IPS-18a (cell line): ENCODE data around the gene SNX4.

Source experiments
- H3K27ac ChIP-seq: one replicate; pipeline ENCODE4 v1.5.1; 2013; ENCODE audit warnings: low read length
- H3K27me3 ChIP-seq: one replicate; pipeline ENCODE4 v1.6.1; 2013; ENCODE audit warnings: mild to moderate bottlenecking, low read length; ENCODE audit not compliant: control insufficient read depth, insufficient read depth
- H3K36me3 ChIP-seq: one replicate; pipeline ENCODE4 v1.6.1; 2013; ENCODE audit warnings: low read depth, low read length; ENCODE audit not compliant: control insufficient read depth
- H3K4me1 ChIP-seq: one replicate; pipeline ENCODE4 v1.6.1; 2013; ENCODE audit warnings: low read depth, low read length; ENCODE audit not compliant: control insufficient read depth
- H3K4me3 ChIP-seq: one replicate; pipeline ENCODE4 v1.5.1; 2013; ENCODE audit warnings: low read length
- H3K9ac ChIP-seq: one replicate; pipeline ENCODE4 v1.6.1; 2013; ENCODE audit warnings: mild to moderate bottlenecking, low read length, moderate library complexity
- H3K9me3 ChIP-seq: one replicate; pipeline ENCODE4 v1.6.1; 2013; ENCODE audit warnings: low read depth, low read length; ENCODE audit not compliant: control insufficient read depth

Gene SNX4

DNA sequence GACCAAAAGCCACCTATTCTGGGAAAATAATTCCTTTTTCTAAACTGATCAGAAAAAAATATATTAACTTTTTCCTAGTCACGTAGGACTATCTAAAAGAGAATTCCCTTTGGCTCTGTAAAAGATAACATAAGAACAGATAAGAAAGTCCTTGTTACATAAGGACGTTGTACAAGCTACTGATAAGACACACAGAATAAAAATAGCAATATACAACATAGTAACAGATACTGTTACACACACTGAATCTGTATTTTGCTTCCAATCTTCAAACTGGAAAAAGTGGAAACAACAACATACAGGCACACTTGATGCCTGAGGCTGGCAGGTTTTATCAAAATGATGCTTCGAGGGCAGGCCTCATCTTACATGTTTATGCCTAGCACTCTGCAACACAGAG lies 59.8 kb downstream of the SNX4 start:
- Histone ChIP-seq H3K4me1 (no peaks in the 10 kb centered on the region), H3K27ac (no peak overlapping the region), H3K4me3 (no peak overlapping the region), H3K36me3 (peaks cover 17% of the 10 kb centered on the region), H3K27me3 (no peaks in the 10 kb centered on the region), H3K9me3 (no peaks in the 10 kb centered on the region), H3K9ac (no peak overlapping the region)

DNA sequence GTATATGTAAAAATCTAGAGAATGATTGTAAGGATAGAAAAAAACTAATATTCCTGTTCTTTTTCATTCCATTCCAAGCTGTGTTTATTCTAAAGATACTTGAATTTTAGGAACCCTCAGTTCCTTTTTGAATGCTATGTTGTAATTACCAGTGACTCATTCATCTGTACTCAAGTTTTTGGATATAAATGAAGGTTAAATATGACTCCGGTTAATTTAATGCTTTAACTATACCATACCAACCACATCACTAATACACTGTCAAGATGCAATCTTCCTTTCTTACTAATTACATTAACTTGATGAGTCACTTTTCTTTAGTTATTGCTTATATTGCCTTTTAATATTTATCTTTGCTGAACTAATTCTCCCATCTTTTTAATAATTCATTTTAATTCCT lies 76.1 kb downstream of the SNX4 start:
- no peaks in the 10 kb centered on the region for H3K4me1 ChIP-seq
- peaks cover 15% of the 10 kb centered on the region for H3K36me3 ChIP-seq
- H3K27me3 ChIP-seq: no peaks in the 10 kb centered on the region
- H3K9me3 ChIP-seq: no peaks in the 10 kb centered on the region
- no peak overlapping the region for H3K4me3 ChIP-seq
- H3K9ac ChIP-seq: no peak overlapping the region
- no peak overlapping the region for H3K27ac ChIP-seq

DNA sequence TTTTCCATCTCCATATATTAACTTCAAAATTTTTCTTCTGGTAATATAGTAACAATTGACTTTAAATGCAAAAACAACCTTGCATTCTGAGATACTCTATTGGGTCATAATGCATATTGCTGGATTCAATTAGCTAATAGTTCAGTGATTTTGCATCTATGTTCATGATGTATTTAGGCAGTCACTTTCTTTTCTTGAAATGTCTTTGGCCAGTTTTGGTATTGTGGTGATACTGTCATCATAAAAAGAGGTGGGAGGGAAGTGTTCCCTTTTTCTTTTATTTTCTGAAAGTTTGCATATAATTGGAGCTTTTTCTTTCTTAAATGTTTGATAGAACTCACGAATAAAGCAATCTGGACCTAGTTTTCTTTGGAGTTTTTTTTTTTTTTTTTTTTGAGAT lies 77.5 kb downstream of the SNX4 start:
- H3K9me3 ChIP-seq: no peaks in the 10 kb centered on the region
- no peak overlapping the region for H3K27ac ChIP-seq
- H3K4me1 ChIP-seq: no peaks in the 10 kb centered on the region
- H3K4me3 ChIP-seq: no peak overlapping the region
- H3K9ac ChIP-seq: no peak overlapping the region
- H3K27me3 ChIP-seq: no peaks in the 10 kb centered on the region
- H3K36me3 ChIP-seq: peaks cover 10% of the 10 kb centered on the region

DNA sequence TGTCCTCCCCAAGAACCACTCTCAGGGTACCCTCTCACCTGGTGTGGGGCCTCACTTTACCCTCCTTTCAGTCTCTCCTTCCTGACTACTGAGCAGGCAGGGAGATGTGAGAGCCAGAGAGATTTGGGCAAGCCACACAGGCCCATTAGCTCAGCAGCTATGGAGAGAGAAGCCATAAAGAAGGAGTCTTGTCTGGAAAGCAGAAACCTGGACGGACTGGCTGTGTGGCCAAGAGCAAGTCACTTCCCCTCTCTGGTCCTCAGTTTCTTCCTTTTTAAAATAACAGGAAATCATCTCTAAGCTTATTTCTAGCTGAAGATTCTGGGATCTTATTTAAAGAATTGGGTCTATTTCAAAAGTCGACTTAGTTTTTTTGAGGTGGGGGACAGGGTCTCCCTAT lies 79.0 kb downstream of the SNX4 start:
- no peaks in the 10 kb centered on the region for H3K9me3 ChIP-seq
- H3K27me3 ChIP-seq: no peaks in the 10 kb centered on the region

DNA sequence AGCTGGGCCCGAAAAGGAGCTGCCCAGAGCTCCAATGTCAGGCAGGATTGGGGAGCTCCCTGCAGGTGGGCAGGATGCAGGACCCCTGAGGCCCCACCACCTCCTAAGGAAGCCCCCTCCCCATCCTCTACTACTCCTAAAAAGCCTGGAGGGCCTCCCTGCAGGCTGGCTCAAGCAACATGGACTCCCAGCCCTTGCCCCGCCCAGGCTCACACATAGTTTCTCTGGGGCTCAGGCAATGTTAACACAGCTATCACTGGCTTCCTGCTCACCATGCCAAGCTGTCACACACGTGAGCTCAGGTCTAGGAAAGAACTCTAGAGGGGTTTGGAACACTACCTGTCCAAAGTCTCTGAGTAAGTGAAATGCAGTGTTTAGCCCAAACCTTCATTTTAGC lies 79.4 kb downstream of the SNX4 start:
- no peaks in the 10 kb centered on the region for H3K9me3 ChIP-seq
- no peak overlapping the region for H3K27ac ChIP-seq
- no peaks in the 10 kb centered on the region for H3K27me3 ChIP-seq
- H3K4me1 ChIP-seq: no peaks in the 10 kb centered on the region
- H3K36me3 ChIP-seq: no peaks in the 10 kb centered on the region
- H3K9ac ChIP-seq: no peak overlapping the region
- no peak overlapping the region for H3K4me3 ChIP-seq

More for the DNA sequence above, 79.0 kb downstream of the SNX4 start:
- Histone ChIP-seq H3K27ac (no peak overlapping the region), H3K4me3 (no peak overlapping the region), H3K9ac (no peak overlapping the region), H3K4me1 (no peaks in the 10 kb centered on the region), H3K36me3 (no peaks in the 10 kb centered on the region)

DNA sequence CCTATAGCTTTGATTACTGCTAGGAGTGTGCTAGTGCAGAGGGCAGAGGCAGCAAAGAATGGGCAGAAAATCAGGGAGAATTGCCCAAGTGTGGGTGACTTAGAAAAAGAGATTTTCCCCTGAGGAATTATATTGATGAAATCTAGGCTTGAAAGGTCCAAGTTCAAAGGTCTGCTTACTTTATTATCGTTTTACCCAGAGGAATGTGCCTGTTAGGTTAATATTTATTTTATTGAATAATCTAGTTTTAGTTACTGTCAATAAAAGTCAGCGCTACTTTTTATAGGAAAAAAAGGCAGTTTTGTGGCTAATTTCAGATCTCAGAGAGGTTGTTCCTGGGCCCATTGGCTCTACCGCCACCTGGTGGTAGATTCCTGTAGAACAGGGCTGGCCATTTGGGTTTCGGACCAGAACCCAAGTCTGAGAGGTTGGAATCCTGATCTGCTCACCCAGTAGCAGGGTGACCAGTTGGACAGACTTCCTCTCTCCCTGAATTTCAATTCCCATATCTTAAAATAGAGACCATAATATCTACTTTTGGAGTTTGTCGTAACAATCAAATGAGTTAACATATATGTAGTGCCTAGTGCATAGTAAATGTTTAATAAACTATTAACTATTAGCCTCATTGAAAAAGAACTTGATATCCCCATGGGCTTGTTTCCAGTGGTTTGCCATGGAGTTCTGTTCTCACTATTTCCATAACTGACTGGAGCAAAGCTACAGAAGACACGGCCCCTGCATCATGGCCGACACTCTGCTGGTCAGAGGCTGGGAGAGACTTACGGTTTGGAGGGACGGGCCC lies 82.2 kb downstream of the SNX4 start:
- H3K4me3 ChIP-seq: no peak overlapping the region
- no peaks in the 10 kb centered on the region for H3K36me3 ChIP-seq
- H3K27ac ChIP-seq: no peak overlapping the region
- H3K9ac ChIP-seq: no peak overlapping the region
- peaks cover 5% of the 10 kb centered on the region for H3K4me1 ChIP-seq
- H3K27me3 ChIP-seq: no peaks in the 10 kb centered on the region
- H3K9me3 ChIP-seq: no peaks in the 10 kb centered on the region

DNA sequence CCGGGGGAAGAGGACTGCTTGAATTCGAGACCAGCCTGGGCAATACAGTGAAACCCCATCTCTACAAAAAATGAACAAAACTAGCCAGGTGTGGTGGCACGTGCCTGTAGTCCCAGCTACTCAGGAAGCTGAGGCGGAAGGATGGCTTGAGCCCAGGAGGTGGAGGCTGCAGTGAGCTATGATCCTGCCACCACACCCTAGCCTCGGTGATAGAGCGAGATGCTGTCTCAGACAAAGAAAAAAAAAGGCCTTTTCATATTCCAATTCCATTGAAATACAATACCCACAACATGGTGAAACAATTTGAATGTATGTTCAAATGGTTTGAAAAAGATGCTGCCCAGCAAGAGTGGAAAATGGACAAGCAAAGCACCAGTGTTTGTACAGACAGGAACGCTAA lies 83.1 kb downstream of the SNX4 start:
- Histone ChIP-seq H3K9me3 (no peaks in the 10 kb centered on the region), H3K4me3 (no peak overlapping the region), H3K27me3 (no peaks in the 10 kb centered on the region), H3K27ac (no peak overlapping the region), H3K9ac (no peak overlapping the region), H3K36me3 (no peaks in the 10 kb centered on the region), H3K4me1 (peaks cover 5% of the 10 kb centered on the region)

DNA sequence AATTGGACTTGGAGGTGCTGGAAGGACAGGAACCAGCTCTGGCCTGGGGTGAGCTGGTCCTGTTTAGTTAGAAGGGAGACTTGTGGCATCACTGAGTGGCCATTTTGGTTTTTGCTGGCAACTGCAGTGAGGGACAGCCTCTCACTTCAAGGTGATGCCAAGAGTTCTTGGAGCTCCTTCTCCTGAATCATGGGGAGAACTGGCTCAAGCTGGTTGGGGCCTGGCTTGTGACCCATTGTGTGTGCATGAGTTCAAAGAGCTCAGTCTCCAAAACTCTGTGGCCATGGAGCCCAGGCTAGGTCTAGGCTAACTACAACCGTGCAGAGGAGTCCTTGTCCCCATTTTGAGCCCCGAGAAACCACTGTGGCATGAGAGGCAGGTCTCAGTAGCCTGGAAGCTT lies 84.8 kb downstream of the SNX4 start:
- H3K36me3 ChIP-seq: no peaks in the 10 kb centered on the region
- H3K27ac ChIP-seq: no peak overlapping the region
- H3K27me3 ChIP-seq: no peaks in the 10 kb centered on the region
- no peaks in the 10 kb centered on the region for H3K9me3 ChIP-seq
- H3K4me3 ChIP-seq: no peak overlapping the region
- H3K4me1 ChIP-seq: peaks cover 5% of the 10 kb centered on the region
- no peak overlapping the region for H3K9ac ChIP-seq

DNA sequence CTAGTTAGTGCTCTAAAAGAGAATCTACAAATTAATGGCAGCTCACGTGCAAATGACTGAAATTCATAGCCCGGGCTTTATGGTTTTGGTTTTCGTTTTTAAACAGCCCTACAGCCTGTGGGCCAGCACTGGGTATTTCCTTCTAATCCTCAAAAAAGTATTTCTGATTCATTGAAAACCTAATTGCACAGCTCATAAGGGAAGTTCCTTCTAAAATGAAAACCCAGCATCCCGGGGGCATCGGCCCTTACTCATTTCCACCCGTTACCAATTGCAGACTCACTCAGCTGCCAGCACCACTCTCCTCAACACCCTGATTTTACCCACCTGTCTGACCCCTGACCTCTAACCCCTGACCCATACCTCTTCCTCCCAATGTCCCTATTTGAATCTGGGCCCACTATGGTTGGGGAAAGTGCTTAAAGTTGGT lies 85.4 kb downstream of the SNX4 start:
- no peaks in the 10 kb centered on the region for H3K9me3 ChIP-seq
- H3K4me1 ChIP-seq: peaks cover 5% of the 10 kb centered on the region
- H3K4me3 ChIP-seq: no peak overlapping the region
- no peak overlapping the region for H3K27ac ChIP-seq
- H3K36me3 ChIP-seq: no peaks in the 10 kb centered on the region
- no peak overlapping the region for H3K9ac ChIP-seq
- H3K27me3 ChIP-seq: no peaks in the 10 kb centered on the region

DNA sequence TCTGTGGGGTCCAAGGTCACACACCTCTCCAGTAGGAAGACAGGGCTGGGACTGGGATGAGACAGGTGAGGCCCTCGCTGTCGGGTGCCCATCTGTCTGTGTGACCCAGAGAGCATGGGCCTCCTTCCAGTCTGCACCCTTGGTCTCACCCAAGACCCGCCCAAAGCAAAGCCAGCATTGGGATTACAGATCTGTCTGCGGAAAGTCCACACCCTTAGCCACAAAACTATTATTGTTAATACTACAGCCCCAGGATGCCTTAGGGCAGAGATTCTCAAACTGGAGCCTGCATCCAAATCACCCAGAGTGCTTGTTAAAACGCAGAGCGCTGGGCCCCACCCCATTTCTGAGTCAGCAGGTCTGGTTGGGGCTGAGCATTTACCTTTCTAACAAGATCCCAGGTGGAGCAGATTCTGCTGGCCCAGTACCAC lies 86.4 kb downstream of the SNX4 start:
- H3K4me1 ChIP-seq: peaks cover 5% of the 10 kb centered on the region
- H3K4me3 ChIP-seq: no peak overlapping the region
- no peak overlapping the region for H3K27ac ChIP-seq
- no peaks in the 10 kb centered on the region for H3K36me3 ChIP-seq
- H3K9ac ChIP-seq: no peak overlapping the region
- H3K27me3 ChIP-seq: no peaks in the 10 kb centered on the region
- no peaks in the 10 kb centered on the region for H3K9me3 ChIP-seq

DNA sequence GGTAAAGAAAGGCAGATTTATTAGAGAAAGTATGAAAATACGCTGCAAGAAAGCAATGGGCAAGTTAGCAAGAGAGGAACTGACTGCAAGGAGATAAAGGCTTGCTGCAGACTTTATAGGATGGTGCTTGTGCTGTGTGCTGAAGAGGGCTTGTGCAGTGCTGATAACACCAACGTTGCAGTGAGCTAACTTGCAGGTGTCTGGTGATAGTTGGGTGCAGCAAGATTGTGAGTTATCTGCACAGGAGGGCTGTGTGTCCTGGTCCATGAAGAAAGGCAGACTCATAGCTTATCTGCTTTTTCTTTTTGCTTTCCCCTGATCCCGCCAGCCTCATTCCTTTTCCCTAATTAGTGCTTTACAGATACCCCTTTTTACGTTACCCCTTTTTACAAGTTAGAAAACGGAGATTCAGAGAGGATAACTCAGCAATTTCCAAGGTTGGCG lies 86.9 kb downstream of the SNX4 start:
- no peak overlapping the region for H3K27ac ChIP-seq
- no peaks in the 10 kb centered on the region for H3K27me3 ChIP-seq
- H3K36me3 ChIP-seq: no peaks in the 10 kb centered on the region
- H3K4me1 ChIP-seq: peaks cover 5% of the 10 kb centered on the region
- no peak overlapping the region for H3K9ac ChIP-seq
- H3K9me3 ChIP-seq: no peaks in the 10 kb centered on the region
- no peak overlapping the region for H3K4me3 ChIP-seq
